CD4-positive, alpha-beta T cell treated with Interleukin-15 for 1 hour (primary cell): ENCODE measurements around the gene SLC34A3.

ENCODE experiments used
- DNase-seq: peaks from one replicate; pipeline ENCODE4 v3.0.0-alpha.2; 2020

The SLC34A3 gene

GRCh38 chr9:137218754-137219271 lies 11.9 kb upstream of the SLC34A3 start:
- DNase-seq = no peak

- DNase-seq = no peak
These were observed 10.9 kb upstream of the SLC34A3 start for GRCh38 chr9:137219757-137220316.

GRCh38 chr9:137220317-137221094 lies 10.2 kb upstream of the SLC34A3 start:
- no peak for DNase-seq

GRCh38 chr9:137221095-137221505 lies 9.6 kb upstream of the SLC34A3 start:
- DNase-seq = no peak

GRCh38 chr9:137221506-137222111 lies 9.1 kb upstream of the SLC34A3 start:
- DNase-seq = no peak

- no peak for DNase-seq
These were observed 8.3 kb upstream of the SLC34A3 start, which contains the start of gene RNF208 for GRCh38 chr9:137222190-137223077. Gene RNF208, minus strand, starts transcription at chr9:137222240. Its CDS starts 1,028 bp downstream, at chr9:137221212.

GRCh38 chr9:137223078-137223970 lies 7.4 kb upstream of the SLC34A3 start:
- peak; percentile 100 for DNase-seq

- no peak for DNase-seq
These were observed 5.6 kb upstream of the SLC34A3 start, which contains the start of gene CYSRT1 for GRCh38 chr9:137224830-137225694. Gene CYSRT1, plus strand, starts transcription at chr9:137225174. Its CDS starts 448 bp downstream, at chr9:137225622.

- no peak for DNase-seq
These were observed 4.9 kb upstream of the SLC34A3 start for GRCh38 chr9:137225699-137226331.

GRCh38 chr9:137226338-137227053 lies 4.2 kb upstream of the SLC34A3 start:
- no peak for DNase-seq

GRCh38 chr9:137227054-137227852 lies 3.4 kb upstream of the SLC34A3 start, which contains the start of gene RNF224:
Gene RNF224, plus strand, starts transcription at chr9:137227502. Its CDS starts 834 bp downstream, at chr9:137228336.
- peak; percentile 80 for DNase-seq

- DNase-seq = no peak
These were observed 2.7 kb upstream of the SLC34A3 start for GRCh38 chr9:137227853-137228505.

GRCh38 chr9:137228506-137228967 lies 2.2 kb upstream of the SLC34A3 start:
- no peak for DNase-seq

GRCh38 chr9:137228968-137229896 lies 1.5 kb upstream of the SLC34A3 start:
- no peak for DNase-seq

GRCh38 chr9:137229903-137230704 lies 597 bp upstream of the SLC34A3 start:
- no peak for DNase-seq
